IMR-90 (cell line): ENCODE measurements around the gene BRAP. TPM values are rescaled to one million over a fixed set of nuclear protein-coding genes. Genes with fewer than 3 reads are reported as not detected.

ENCODE experiments used
- ATAC-seq: fragments of 200-7000 bp; cut with Tn5 transposase; 2 replicates; pipeline ENCODE4 v1.9.1; 2020; ENCODE audit warnings: low read depth, mild to moderate bottlenecking, moderate library complexity
- BruUV-seq: library from RNA; stranded (reverse); fragments of 400-500 nt; replicated peaks from 2 replicates; lab custom pipeline; 2021; lab: Mats Ljungman, UMichigan
- CTCF ChIA-PET: fragments of 300-600 bp; formaldehyde crosslinking; extraction: SDS; loops from one replicate; lab custom pipeline; 2021; ENCODE audit warnings: antibody characterized with exemption; lab: Yijun Ruan, JAX
- POLR2A ChIA-PET: fragments of 300-600 bp; sonication (Branson Sonifier 250); formaldehyde crosslinking; loops from one replicate; lab custom pipeline; 2022; ENCODE audit warnings: antibody characterized with exemption; ENCODE audit not compliant: unreplicated experiment; lab: Charles Lee
- DNase-seq: peaks from one replicate; pipeline ENCODE4 v3.0.0; 2013
- H2AFZ ChIP-seq: replicated peaks from 2 replicates; pipeline ENCODE3; 2013; ENCODE audit warnings: low read length, mild to moderate bottlenecking; ENCODE audit not compliant: poor library complexity
- H2AK5ac ChIP-seq: 2 replicates; pipeline ENCODE4 v1.6.1; 2013; ENCODE audit warnings: low read depth, low read length, inconsistent platforms
- H2AK9ac ChIP-seq: replicated peaks from 2 replicates; pipeline ENCODE3; 2013; ENCODE audit warnings: mild to moderate bottlenecking, low read depth, low read length, moderate library complexity; ENCODE audit not compliant: poor library complexity
- H2BK120ac ChIP-seq: 2 replicates; pipeline ENCODE4 v1.6.1; 2013; ENCODE audit warnings: low read depth, low read length, inconsistent platforms
- H2BK15ac ChIP-seq: 3 replicates; pipeline ENCODE4 v1.6.1; 2013; ENCODE audit warnings: low read depth, low read length, inconsistent platforms
- H2BK20ac ChIP-seq: 2 replicates; pipeline ENCODE4 v1.6.1; 2013; ENCODE audit warnings: low read depth, mild to moderate bottlenecking, inconsistent platforms, low read length, moderate library complexity
- H2BK5ac ChIP-seq: 2 replicates; pipeline ENCODE4 v1.6.1; 2013; ENCODE audit warnings: mild to moderate bottlenecking, low read depth, low read length, inconsistent platforms; ENCODE audit not compliant: poor library complexity, severe bottlenecking
- H3K14ac ChIP-seq: replicated peaks from 2 replicates; pipeline ENCODE4 v1.6.1; 2013; ENCODE audit warnings: low read depth, low read length, inconsistent platforms
- H3K18ac ChIP-seq: 2 replicates; pipeline ENCODE4 v1.6.1; 2013; ENCODE audit warnings: low read depth, low read length, control low read depth
- H3K23ac ChIP-seq: 2 replicates; pipeline ENCODE4 v1.6.1; 2013; ENCODE audit warnings: low read depth, low read length, inconsistent platforms
- H3K27ac ChIP-seq: 2 replicates; pipeline ENCODE4 v1.5.1; 2013; ENCODE audit warnings: mild to moderate bottlenecking, control low read depth, low read length; ENCODE audit not compliant: insufficient read depth
- H3K27me3 ChIP-seq: 2 replicates; pipeline ENCODE4 v1.6.1; 2013; ENCODE audit warnings: low read length; ENCODE audit not compliant: control insufficient read depth, insufficient read depth
- H3K36me3 ChIP-seq: 2 replicates; pipeline ENCODE4 v1.6.1; 2013; ENCODE audit warnings: low read length, mixed read lengths; ENCODE audit not compliant: control insufficient read depth, insufficient read depth
- H3K4ac ChIP-seq: 2 replicates; pipeline ENCODE4 v1.6.1; 2013; ENCODE audit warnings: low read depth, low read length, inconsistent platforms
- H3K4me1 ChIP-seq: 2 replicates; pipeline ENCODE4 v1.6.1; 2013; ENCODE audit warnings: low read length, mixed read lengths; ENCODE audit not compliant: control insufficient read depth, insufficient read depth
- H3K4me2 ChIP-seq: 2 replicates; pipeline ENCODE4 v1.6.1; 2013; ENCODE audit warnings: low read depth, mild to moderate bottlenecking, control low read depth, low read length, moderate library complexity
- H3K4me3 ChIP-seq: 2 replicates; pipeline ENCODE4 v1.5.1; 2013; ENCODE audit warnings: low read depth, mild to moderate bottlenecking, control low read depth, low read length, moderate library complexity; ENCODE audit not compliant: insufficient read depth
- H3K56ac ChIP-seq: 2 replicates; pipeline ENCODE4 v1.6.1; 2013; ENCODE audit warnings: low read length, inconsistent platforms; ENCODE audit not compliant: insufficient read depth; ENCODE audit errors: extremely low read depth
- H3K79me1 ChIP-seq, 2 experiments: 2 replicates each; pipeline ENCODE4 v1.6.1; 2013; ENCODE audit warnings: low read length in 2 of 2, inconsistent platforms in 1 of 2, low read depth in 1 of 2
- H3K9ac ChIP-seq: 2 replicates; pipeline ENCODE4 v1.6.1; 2013; ENCODE audit warnings: low read depth, low read length, control low read depth
- H3K9me1 ChIP-seq: 2 replicates; pipeline ENCODE4 v1.6.1; 2013; ENCODE audit warnings: low read length, inconsistent platforms; ENCODE audit not compliant: insufficient read depth
- H3K9me3 ChIP-seq: 2 replicates; pipeline ENCODE4 v1.6.1; 2013; ENCODE audit warnings: low read length; ENCODE audit not compliant: control insufficient read depth, insufficient read depth
- H4K20me1 ChIP-seq: 2 replicates; pipeline ENCODE4 v1.6.1; 2013; ENCODE audit warnings: low read length, inconsistent platforms; ENCODE audit not compliant: insufficient read depth
- H4K5ac ChIP-seq: 2 replicates; pipeline ENCODE4 v1.6.1; 2013; ENCODE audit warnings: mild to moderate bottlenecking, low read depth, low read length, control low read depth
- H4K8ac ChIP-seq, 2 experiments: 2 replicates each; pipeline ENCODE4 v1.6.1; 2013; ENCODE audit warnings: low read depth in 2 of 2, low read length in 2 of 2, control low read depth in 1 of 2, inconsistent platforms in 1 of 2
- H4K91ac ChIP-seq: 2 replicates; pipeline ENCODE4 v1.6.1; 2013; ENCODE audit warnings: low read depth, low read length, inconsistent platforms; ENCODE audit not compliant: insufficient read depth
- BHLHE40 ChIP-seq: fragments of 150-350 bp; IDR thresholded peaks from 2 replicates; pipeline ENCODE4 v1.6.1; 2016; ENCODE audit warnings: mild to moderate bottlenecking, low read depth, low read length
- CEBPB ChIP-seq: IDR thresholded peaks from 2 replicates; pipeline ENCODE4 v1.6.1; 2012; ENCODE audit warnings: low read depth, low read length, improper control_type of control experiment
- CHD1 ChIP-seq: IDR thresholded peaks from 2 replicates; pipeline ENCODE4 v1.6.1; 2012; ENCODE audit warnings: low read depth, low read length, improper control_type of control experiment
- NFE2L2 ChIP-seq: fragments of 150-350 bp; IDR thresholded peaks from 2 replicates; pipeline ENCODE4 v1.6.1; 2016; ENCODE audit warnings: low read depth, mild to moderate bottlenecking, low read length
- POLR2A ChIP-seq: IDR thresholded peaks from 2 replicates; pipeline ENCODE4 v1.6.1; 2012; ENCODE audit warnings: mild to moderate bottlenecking, low read depth, low read length
- RAD21 ChIP-seq: IDR thresholded peaks from 2 replicates; pipeline ENCODE4 v1.6.1; 2012; ENCODE audit warnings: low read length, improper control_type of control experiment
- RFX5 ChIP-seq: IDR thresholded peaks from 2 replicates; pipeline ENCODE4 v1.8.0; 2012; ENCODE audit warnings: low read depth, mild to moderate bottlenecking, low read length, moderate library complexity
- SMC3 ChIP-seq: fragments of 150-350 bp; IDR thresholded peaks from 2 replicates; pipeline ENCODE4 v1.6.1; 2016; ENCODE audit warnings: low read depth, mild to moderate bottlenecking, antibody characterized with exemption, low read length, moderate library complexity
- WGBS, 2 experiments: methylation state at CpG; one replicate each; pipeline versions ENCODE4 v1.1.5 to v1.1.7; 2013; ENCODE audit warnings: missing lambda C conversion rate in 2 of 2; ENCODE audit not compliant: insufficient read length in 1 of 2; ENCODE audit errors: extremely low coverage in 2 of 2; 5-methylcytosine and 5-hydroxymethylcytosine counted together
- dilution Hi-C: fragments of 300-500 bp; cut with HindIII; formaldehyde crosslinking; loops from one replicate; pipeline ENCODE4 v1.14.3; 2018; ENCODE audit warnings: low sequenced_read_pairs; ENCODE audit not compliant: unreplicated experiment
- in situ Hi-C: fragments of 300-500 bp; cut with MboI; formaldehyde crosslinking; loops from 3 replicates; pipeline ENCODE4 v1.14.3; 2019; ENCODE audit warnings: low sequenced_read_pairs, inconsistent platforms, mixed read lengths
- intact Hi-C: fragments of 100-400 bp; cut with micrococcal nuclease; formaldehyde crosslinking; loops from 2 replicates; pipeline ENCODE4 v1.10.0; 2022
- polyA plus RNA-seq, 3 experiments: library from polyadenylated mRNA; depleted of rRNA; stranded (reverse); fragments of >200 nt; gene quantifications; 2 replicates each; pipeline ENCODE4 v1.2.3, GENCODE V29; 2012; ENCODE audit warnings: low replicate concordance in 1 of 3
- total RNA-seq: library from RNA; depleted of rRNA; stranded (reverse); fragments of >200 nt; gene quantifications from 2 replicates; pipeline ENCODE4 v1.2.3, GENCODE V29; 2012

Gene BRAP
- total and polyA plus RNA-seq, 2 of the 4 experiments (the other 2 are of a cell fraction) = 10.3 to 17.2 TPM

DNA sequence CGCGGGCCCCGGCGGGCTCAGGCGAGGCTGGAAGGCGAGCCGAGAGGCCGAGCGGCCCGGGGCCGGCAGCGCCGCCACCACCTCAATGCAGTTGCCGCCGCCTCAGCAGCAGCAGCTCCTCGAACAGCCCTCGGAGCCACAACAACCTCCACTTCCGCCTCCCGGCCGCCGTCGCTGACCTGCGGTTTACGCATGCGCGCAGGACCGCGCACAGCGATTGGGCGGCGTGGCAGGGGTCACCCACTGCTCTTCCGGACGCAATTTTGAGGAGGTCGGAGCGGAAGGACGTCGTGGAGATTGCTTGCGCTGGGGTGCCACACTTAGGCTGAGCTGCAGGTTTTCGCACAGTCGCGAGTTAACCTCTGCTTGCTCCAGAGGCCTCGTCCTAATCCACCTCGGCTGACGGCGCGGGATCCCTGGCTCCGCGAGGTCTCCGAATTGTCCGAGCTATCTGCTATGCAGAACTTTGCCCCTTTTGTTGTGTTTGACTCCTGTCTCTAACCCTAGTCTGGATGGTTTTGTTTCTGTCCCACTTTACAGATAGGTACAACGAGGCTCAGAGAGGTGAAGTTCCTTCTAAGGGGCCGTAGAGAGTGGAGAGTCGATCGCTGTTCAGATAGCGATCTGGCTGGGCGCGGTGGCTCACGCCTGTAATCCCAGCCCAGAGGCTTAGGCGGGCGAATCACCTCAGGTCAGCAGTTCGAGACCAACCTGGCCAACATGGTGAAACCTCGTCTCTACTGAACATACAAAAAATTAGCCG lies at the start of gene BRAP, which contains the start of gene ACAD10 (continued):
- TF ChIP-seq SMC3 (no peak), CEBPB (peak; percentile 27; the same call in 1 of the 2 replicates), CHD1 (peak; percentile 26; the same call in 1 of the 2 replicates), NFE2L2 (peak; percentile 9; the same call in 1 of the 2 replicates), RFX5 (no peak), POLR2A (peak; percentile 93)

DNA sequence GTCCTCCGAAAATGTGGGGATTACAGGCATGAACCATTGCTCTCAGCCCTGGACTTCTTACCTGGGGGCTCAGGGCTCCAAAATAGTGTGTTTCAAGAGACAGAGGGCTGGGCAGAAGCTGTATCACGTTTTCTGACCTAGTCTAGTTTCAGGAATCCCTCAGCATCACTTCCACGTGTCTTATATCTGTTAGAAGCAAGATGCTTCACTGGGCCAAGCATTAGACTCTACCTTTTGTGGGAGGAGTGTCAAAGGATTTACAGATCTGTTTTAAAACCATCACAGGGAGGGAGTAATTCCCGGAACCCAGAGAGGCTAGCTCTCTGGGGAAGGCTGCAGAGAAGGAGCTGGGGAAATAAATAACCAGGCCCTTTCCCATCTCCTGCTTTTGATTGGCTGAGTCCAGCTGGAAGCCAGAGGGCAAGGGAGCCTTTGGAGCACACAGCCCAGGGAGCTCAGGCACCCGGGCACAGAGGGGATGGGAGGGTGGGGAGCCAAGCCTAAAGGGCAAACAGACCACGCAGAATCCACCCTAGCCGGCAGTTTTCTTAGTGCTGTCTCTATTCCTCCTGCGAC lies 47.7 kb upstream of the BRAP start:
- H4K8ac ChIP-seq = no peak overlapping the region
- no peaks in the 10 kb centered on the region for H3K4me1 ChIP-seq
- H3K27ac ChIP-seq = no peak overlapping the region
- no peak for ATAC-seq
- no peak overlapping the region for H4K5ac ChIP-seq
- intact Hi-C loops (no loop called here), dilution Hi-C loops (no loop called here), in situ Hi-C loops (no loop called here)
- no peaks in the 10 kb centered on the region for H3K9me3 ChIP-seq
- no peak overlapping the region for H2AK9ac ChIP-seq
- H2BK15ac ChIP-seq = no peak overlapping the region
- BruUV-seq = no TSS peak
- H3K9me1 ChIP-seq = no peaks in the 10 kb centered on the region
- H4K20me1 ChIP-seq = no peaks in the 10 kb centered on the region
- H3K4me3 ChIP-seq = no peak overlapping the region
- 68% methylated on average over 3 of the region's 8 CpGs; no CpG with 5 or more reads in 1 of the 2 experiments for WGBS, 2 experiments
- no peak for DNase-seq
- H3K4ac ChIP-seq = no peak overlapping the region
- ChIA-PET CTCF (interaction anchor here (0.7 kb wide), 1 partner anchor 9 kb away, joined by 3 read pairs; no protein-coding TSS in a partner anchor), POLR2A (interaction anchor here (0.5 kb wide), 1 partner anchor 148 kb away, joined by 9 read pairs; no protein-coding TSS in a partner anchor)
- H3K23ac ChIP-seq = no peak overlapping the region
- no peaks in the 10 kb centered on the region for H3K79me1 ChIP-seq
- H2AK5ac ChIP-seq = no peak overlapping the region
- no peak overlapping the region for H3K9ac ChIP-seq
- H2BK5ac ChIP-seq = no peak overlapping the region
- no peak overlapping the region for H3K4me2 ChIP-seq
- no peak overlapping the region for H2AFZ ChIP-seq
- no peak overlapping the region for H3K56ac ChIP-seq
- no peak overlapping the region for H4K91ac ChIP-seq
- no peak overlapping the region for H3K18ac ChIP-seq
- H3K27me3 ChIP-seq = no peaks in the 10 kb centered on the region
- H2BK20ac ChIP-seq = no peak overlapping the region
- H2BK120ac ChIP-seq = no peak overlapping the region
- TF ChIP-seq BHLHE40 (no peak), RAD21 (no peak), POLR2A (no peak)
- H3K36me3 ChIP-seq = peaks cover 38% of the 10 kb centered on the region
- no peak overlapping the region for H3K14ac ChIP-seq
